CD4-positive, alpha-beta memory T cell (primary cell): Measurements from ENCODE around the gene ZBTB32. TPM values are rescaled to one million over a fixed set of nuclear protein-coding genes. Genes with fewer than 3 reads are reported as not detected.
"Not testable (repeated sequence)": the region's sequence is repeated elsewhere in the genome, so short reads cannot be mapped to it uniquely, and the experiment has no call there.

Experiments
- CTCF ChIA-PET: fragments of 350-600 bp; sonication (Branson Sonifier 250); formaldehyde crosslinking; loops from one replicate; lab custom pipeline; 2021; ENCODE audit warnings: inconsistent platforms; ENCODE audit not compliant: partially characterized antibody; lab: Charles Lee
- POLR2A ChIA-PET: fragments of 350-600 bp; sonication (Branson Sonifier 250); formaldehyde crosslinking; loops from one replicate; lab custom pipeline; 2021; ENCODE audit not compliant: partially characterized antibody; lab: Charles Lee
- DNase-seq, 5 donors: peaks; one replicate each; pipeline versions ENCODE4 v3.0.0 to v3.0.0-alpha.2; 2020 to 2022; ENCODE audit warnings: mixed read lengths in 1 of 5
- H3K27ac ChIP-seq: one replicate; pipeline ENCODE4 v1.7.0; 2013; ENCODE audit warnings: low read depth, low read length
- H3K27me3 ChIP-seq: 2 replicates; pipeline ENCODE4 v1.7.0; 2013; ENCODE audit warnings: mild to moderate bottlenecking, low read length, moderate library complexity; ENCODE audit not compliant: insufficient read depth
- H3K36me3 ChIP-seq: 2 replicates; pipeline ENCODE4 v1.7.0; 2013; ENCODE audit warnings: mild to moderate bottlenecking, low read length, moderate library complexity; ENCODE audit not compliant: insufficient read depth
- H3K4me1 ChIP-seq: 2 replicates; pipeline ENCODE4 v1.7.0; 2013; ENCODE audit warnings: mild to moderate bottlenecking, low read length, moderate library complexity; ENCODE audit not compliant: insufficient read depth
- H3K4me3 ChIP-seq, 2 donors: one replicate each; pipeline ENCODE4 v1.7.0; 2013; ENCODE audit warnings: low read length in 2 of 2, mild to moderate bottlenecking in 1 of 2
- H3K9me3 ChIP-seq, 2 donors: one replicate each; pipeline ENCODE4 v1.7.0; 2013; ENCODE audit warnings: low read length in 2 of 2, control low read depth in 1 of 2; ENCODE audit not compliant: control insufficient read depth in 1 of 2
- H3K27ac Mint-ChIP-seq, 7 donors: one replicate each; pipeline ENCODE4 v1.8.0; 2020 to 2021; ENCODE audit warnings: mixed read lengths in 7 of 7, mild to moderate bottlenecking in 6 of 7, inconsistent platforms in 3 of 7, moderate library complexity in 3 of 7
- H3K27me3 Mint-ChIP-seq, 2 donors: one replicate each; pipeline ENCODE4 v1.8.0; 2020 to 2021; ENCODE audit warnings: mixed read lengths in 2 of 2
- H3K36me3 Mint-ChIP-seq, 2 donors: one replicate each; pipeline ENCODE4 v1.8.0; 2020 to 2021; ENCODE audit warnings: mixed read lengths in 2 of 2, inconsistent platforms in 1 of 2, mild to moderate bottlenecking in 1 of 2
- H3K4me1 Mint-ChIP-seq, 4 donors: one replicate each; pipeline ENCODE4 v1.8.0; 2020 to 2021; ENCODE audit warnings: mixed read lengths in 4 of 4, mild to moderate bottlenecking in 1 of 4
- H3K4me3 Mint-ChIP-seq, 8 donors: one replicate each; pipeline ENCODE4 v1.8.0; 2020 to 2021; ENCODE audit warnings: mixed read lengths in 8 of 8, mild to moderate bottlenecking in 7 of 8, moderate library complexity in 6 of 8, inconsistent platforms in 3 of 8
- H3K9me3 Mint-ChIP-seq, 8 donors: one replicate each; pipeline ENCODE4 v1.8.0; 2020 to 2021; ENCODE audit warnings: mixed read lengths in 8 of 8, mild to moderate bottlenecking in 5 of 8, inconsistent platforms in 3 of 8, moderate library complexity in 1 of 8
- intact Hi-C: fragments of 100-400 bp; cut with micrococcal nuclease; formaldehyde crosslinking; loops from one replicate; pipeline ENCODE4 v1.15.1; 2023
- polyA plus RNA-seq, 2 donors: library from polyadenylated mRNA; unstranded; fragments of 300-500 nt; fragmentation: Illumina TruSeq; gene quantifications; one replicate each; pipeline ENCODE4 v1.2.3, GENCODE V29; 2021
- total RNA-seq, 2 experiments: library from RNA; stranded (reverse); gene quantifications; one replicate each; pipeline ENCODE4 v1.2.3, GENCODE V29; 2021

The ZBTB32 gene
- total RNA-seq: under 1 TPM; 0.49 to 0.50 TPM
- under 1 TPM in 1 of 2 donors, not detected in 1; 0.45 TPM for polyA plus RNA-seq

- Histone ChIP-seq H3K27ac (no peak within 1 kb of the TSS), H3K36me3 (no peaks in the 10 kb centered on the region), H3K27me3 (no peaks in the 10 kb centered on the region), H3K4me1 (peaks cover 11% of the 10 kb centered on the region), H3K4me3 (no peak within 1 kb of the TSS), H3K9me3 (no peaks in the 10 kb centered on the region)
- intact Hi-C loops: no loop called here
- Mint-ChIP-seq H3K9me3 (peaks cover 0 to 1% (median 0%) of the 10 kb centered on the region in 8 donors), H3K27me3 (peaks cover 2 to 5% of the 10 kb centered on the region in 2 donors), H3K36me3 (peaks cover 0 to 3% of the 10 kb centered on the region in 2 donors), H3K4me3 (peak within 1 kb of the TSS in 2 of 8 donors; percentile 17 to 25), H3K27ac (peak within 1 kb of the TSS in 2 of 7 donors; percentile 29 to 52), H3K4me1 (peaks cover 3 to 9% (median 7%) of the 10 kb centered on the region in 4 donors)
- DNase-seq: no peak
- CTCF ChIA-PET: interaction anchor here (1.1 to 2.1 kb wide), 3 partner anchors 10 to 12 kb away, joined by 4 to 11 read pairs (median 5); no protein-coding TSS in a partner anchor
- POLR2A ChIA-PET: interaction anchor here (1.1 to 4.2 kb wide), 3 partner anchors 9 to 41 kb away, joined by 3 to 61 read pairs (median 26); partner anchors contain the start of genes IGFLR1, PSENEN and U2AF1L4
These were observed at the start of gene ZBTB32 for GRCh38 chr19:35704218-35704617. Gene ZBTB32, plus strand, starts transcription at chr19:35704558. Its CDS starts 10,069 bp downstream, at chr19:35714627.

- H3K36me3 Mint-ChIP-seq: peaks cover 33 to 55% of the 10 kb centered on the region in 2 donors
- POLR2A ChIA-PET: interaction anchor here (0.6 to 0.9 kb wide), 3 partner anchors 8 to 11 kb away, joined by 3 to 4 read pairs (median 3); no protein-coding TSS in a partner anchor
These were observed 49.5 kb upstream of the ZBTB32 start for GRCh38 chr19:35654828-35655227.

GRCh38 chr19:35655600-35655999, 48.8 kb upstream of the ZBTB32 start:
- Mint-ChIP-seq H3K27ac (peak overlapping the region in 2 of 7 donors; percentile 29 to 35), H3K27me3 (no peaks in the 10 kb centered on the region), H3K9me3 (peaks cover 0 to under 1% (median 0%) of the 10 kb centered on the region in 8 donors), H3K4me1 (peaks cover 15 to 24% (median 18%) of the 10 kb centered on the region in 4 donors), H3K4me3 (no peak overlapping the region), H3K36me3 (peaks cover 33 to 59% of the 10 kb centered on the region in 2 donors)
- H3K4me1 ChIP-seq: peaks cover 6% of the 10 kb centered on the region
- no peak overlapping the region for H3K4me3 ChIP-seq
- DNase-seq: no peak
- CTCF ChIA-PET: no interaction called here
- H3K36me3 ChIP-seq: peaks cover 42% of the 10 kb centered on the region
- no peaks in the 10 kb centered on the region for H3K27me3 ChIP-seq
- intact Hi-C loops: no loop called here
- POLR2A ChIA-PET: no interaction called here
- no peaks in the 10 kb centered on the region for H3K9me3 ChIP-seq
- H3K27ac ChIP-seq: no peak overlapping the region

More at GRCh38 chr19:35654828-35655227, 49.5 kb upstream of the ZBTB32 start:
- H3K27me3 Mint-ChIP-seq, intact Hi-C loops, H3K27me3 ChIP-seq, H3K9me3 ChIP-seq, H3K4me3 Mint-ChIP-seq, DNase-seq, H3K4me3 ChIP-seq, H3K27ac ChIP-seq, H3K9me3 Mint-ChIP-seq: not testable (repeated sequence)
- Mint-ChIP-seq H3K27ac (peak overlapping the region in 1 of 7 donors; percentile 48), H3K4me1 (peaks cover 19 to 24% (median 22%) of the 10 kb centered on the region in 4 donors)
- CTCF ChIA-PET: interaction anchor here (0.5 to 1.0 kb wide), 2 partner anchors 39 to 106 kb away, joined by 3 read pairs; no protein-coding TSS in a partner anchor
- Histone ChIP-seq H3K36me3 (peaks cover 42% of the 10 kb centered on the region), H3K4me1 (peaks cover 14% of the 10 kb centered on the region)

GRCh38 chr19:35656700-35657099, 47.7 kb upstream of the ZBTB32 start:
- no peak for DNase-seq
- H3K9me3 ChIP-seq: no peaks in the 10 kb centered on the region
- peaks cover 42% of the 10 kb centered on the region for H3K36me3 ChIP-seq
- peaks cover 0 to 2% (median 0%) of the 10 kb centered on the region in 8 donors for H3K9me3 Mint-ChIP-seq
- H3K4me1 Mint-ChIP-seq: peaks cover 7 to 14% (median 10%) of the 10 kb centered on the region in 4 donors
- H3K27ac ChIP-seq: no peak overlapping the region
- H3K4me1 ChIP-seq: no peaks in the 10 kb centered on the region
- H3K27me3 ChIP-seq: no peaks in the 10 kb centered on the region
- no peak overlapping the region for H3K4me3 Mint-ChIP-seq
- POLR2A ChIA-PET: no interaction called here
- no peaks in the 10 kb centered on the region for H3K27me3 Mint-ChIP-seq
- no peak overlapping the region for H3K4me3 ChIP-seq
- no peak overlapping the region for H3K27ac Mint-ChIP-seq
- CTCF ChIA-PET: interaction anchor here (0.7 to 1.2 kb wide), 3 partner anchors 9 to 48 kb away, joined by 3 read pairs; partner anchors contain the start of gene COX6B1
- H3K36me3 Mint-ChIP-seq: peaks cover 32 to 57% of the 10 kb centered on the region in 2 donors
- intact Hi-C loops: no loop called here

GRCh38 chr19:35657904-35658700, 46.3 kb upstream of the ZBTB32 start:
- Mint-ChIP-seq H3K9me3 (peaks cover 0 to 2% (median 0%) of the 10 kb centered on the region in 8 donors), H3K27me3 (no peaks in the 10 kb centered on the region), H3K27ac (peak overlapping the region in 3 of 7 donors; percentile 2 to 32 (median 6)), H3K4me3 (no peak overlapping the region), H3K36me3 (peaks cover 30 to 60% of the 10 kb centered on the region in 2 donors), H3K4me1 (peaks cover 5 to 13% (median 10%) of the 10 kb centered on the region in 4 donors)
- Histone ChIP-seq H3K4me1 (no peaks in the 10 kb centered on the region), H3K27me3 (no peaks in the 10 kb centered on the region), H3K4me3 (no peak overlapping the region), H3K27ac (no peak overlapping the region), H3K36me3 (peaks cover 42% of the 10 kb centered on the region), H3K9me3 (no peaks in the 10 kb centered on the region)
- ChIA-PET CTCF (interaction anchor here (0.6 kb wide), 1 partner anchor 559 kb away, joined by 3 read pairs; no protein-coding TSS in a partner anchor), POLR2A (no interaction called here)
- intact Hi-C loops: no loop called here
- DNase-seq: no peak

GRCh38 chr19:35661995-35662340, 42.4 kb upstream of the ZBTB32 start:
- CTCF ChIA-PET: interaction anchor here (0.6 to 1.4 kb wide), 2 partner anchors 8 to 288 kb away, joined by 3 read pairs; no protein-coding TSS in a partner anchor
- Mint-ChIP-seq H3K36me3 (peaks cover 7 to 38% of the 10 kb centered on the region in 2 donors), H3K9me3 (peaks cover 0 to 2% (median 0%) of the 10 kb centered on the region in 8 donors), H3K4me1 (peaks cover 0 to 6% (median 3%) of the 10 kb centered on the region in 4 donors), H3K27me3 (no peaks in the 10 kb centered on the region), H3K27ac (no peak overlapping the region), H3K4me3 (no peak overlapping the region)
- H3K36me3 ChIP-seq: peaks cover 15% of the 10 kb centered on the region
- H3K4me1 ChIP-seq: no peaks in the 10 kb centered on the region
- POLR2A ChIA-PET: no interaction called here
- no peak for DNase-seq
- H3K4me3 ChIP-seq: no peak overlapping the region
- no peaks in the 10 kb centered on the region for H3K27me3 ChIP-seq
- H3K27ac ChIP-seq: no peak overlapping the region
- intact Hi-C loops: no loop called here
- no peaks in the 10 kb centered on the region for H3K9me3 ChIP-seq

GRCh38 chr19:35663981-35664380, 40.4 kb upstream of the ZBTB32 start:
- DNase-seq: no peak
- POLR2A ChIA-PET: interaction anchor here (0.6 to 1.6 kb wide), 2 partner anchors 9 to 16 kb away, joined by 3 to 5 read pairs; partner anchors contain the start of gene COX6B1
- H3K27ac Mint-ChIP-seq: no peak overlapping the region
- Histone ChIP-seq H3K36me3 (no peaks in the 10 kb centered on the region), H3K9me3 (no peaks in the 10 kb centered on the region), H3K27ac (no peak overlapping the region), H3K27me3 (no peaks in the 10 kb centered on the region), H3K4me3 (no peak overlapping the region), H3K4me1 (no peaks in the 10 kb centered on the region)
- CTCF ChIA-PET: no interaction called here
- peaks cover 0 to 2% (median 0%) of the 10 kb centered on the region in 8 donors for H3K9me3 Mint-ChIP-seq
- intact Hi-C loops: no loop called here
- peak overlapping the region in 1 of 8 donors; percentile 31 for H3K4me3 Mint-ChIP-seq
- H3K27me3 Mint-ChIP-seq: no peaks in the 10 kb centered on the region
- peaks cover 0 to 23% of the 10 kb centered on the region in 2 donors for H3K36me3 Mint-ChIP-seq
- peaks cover 0 to 5% (median under 1%) of the 10 kb centered on the region in 4 donors for H3K4me1 Mint-ChIP-seq
